ENCODE results near the gene BCL7B.
"Not testable (repeated sequence)": the region's sequence is repeated elsewhere in the genome, so short reads cannot be mapped to it uniquely, and the experiment has no call there.

- TF ChIP-seq EZH2phosphoT487 (IDR thresholded peaks at IDR 0.05; ENCODE audit: borderline replicate concordance, low read length); CTCF (IDR thresholded peaks at IDR 0.05; ENCODE audit: low read depth, low read length, poor library complexity, severe bottlenecking): not testable (repeated sequence)
Measured at GRCh38 chr7:73526158-73526494, 31.4 kb downstream of the BCL7B start.

Measured in DOHH2 (cell line).